Trophoblast cell (in vitro differentiated cells and primary cell): ENCODE results near the gene TBCK.

Experiments
- DNase-seq, 2 donors: peaks; one replicate each; pipeline ENCODE4 v3.0.0-alpha.2; 2016
- H2AFZ ChIP-seq: 2 replicates; pipeline ENCODE4 v1.6.1; 2013; ENCODE audit warnings: low read length, moderate library complexity, mild to moderate bottlenecking; ENCODE audit not compliant: insufficient read depth, poor library complexity
- H2AK5ac ChIP-seq: 2 replicates; pipeline ENCODE4 v1.6.1; 2013; ENCODE audit warnings: mild to moderate bottlenecking, low read length
- H2BK120ac ChIP-seq: 2 replicates; pipeline ENCODE4 v1.6.1; 2013; ENCODE audit warnings: low read length, mild to moderate bottlenecking, moderate library complexity; ENCODE audit not compliant: insufficient read depth, poor library complexity
- H2BK12ac ChIP-seq: 2 replicates; pipeline ENCODE4 v1.6.1; 2013; ENCODE audit warnings: mild to moderate bottlenecking, low read length, moderate library complexity
- H2BK5ac ChIP-seq: 2 replicates; pipeline ENCODE4 v1.6.1; 2013; ENCODE audit warnings: low read length, low read depth, moderate library complexity, mild to moderate bottlenecking; ENCODE audit not compliant: poor library complexity
- H3K14ac ChIP-seq: 2 replicates; pipeline ENCODE4 v1.6.1; 2013; ENCODE audit warnings: mild to moderate bottlenecking, low read length
- H3K18ac ChIP-seq: 2 replicates; pipeline ENCODE4 v1.6.1; 2013; ENCODE audit warnings: mild to moderate bottlenecking, low read length
- H3K23ac ChIP-seq: 2 replicates; pipeline ENCODE4 v1.6.1; 2013; ENCODE audit warnings: low read length
- H3K27ac ChIP-seq: 2 replicates; pipeline ENCODE4 v1.5.1; 2013; ENCODE audit warnings: low read depth, mild to moderate bottlenecking, inconsistent platforms, low read length, moderate library complexity
- H3K27me3 ChIP-seq: 2 replicates; pipeline ENCODE4 v1.6.1; 2013; ENCODE audit warnings: inconsistent platforms, mild to moderate bottlenecking, low read length, moderate library complexity; ENCODE audit not compliant: insufficient read depth
- H3K36me3 ChIP-seq, 2 experiments: 1 replicate in 1 of 2; 2 replicates in 1 of 2; pipeline ENCODE4 v1.6.1; 2013; ENCODE audit warnings: low read length in 2 of 2, mild to moderate bottlenecking in 2 of 2, moderate library complexity in 1 of 2; ENCODE audit not compliant: insufficient read depth in 2 of 2, control insufficient read depth in 1 of 2
- H3K4ac ChIP-seq: 2 replicates; pipeline ENCODE4 v1.6.1; 2013; ENCODE audit warnings: low read depth, mild to moderate bottlenecking, low read length, moderate library complexity
- H3K4me1 ChIP-seq, 2 experiments: 1 replicate in 1 of 2; 2 replicates in 1 of 2; pipeline ENCODE4 v1.6.1; 2013; ENCODE audit warnings: low read length in 2 of 2, mild to moderate bottlenecking in 2 of 2, moderate library complexity in 1 of 2; ENCODE audit not compliant: insufficient read depth in 2 of 2, control insufficient read depth in 1 of 2
- H3K4me2 ChIP-seq: 2 replicates; pipeline ENCODE4 v1.6.1; 2013; ENCODE audit warnings: inconsistent platforms, mild to moderate bottlenecking, low read length, moderate library complexity
- H3K4me3 ChIP-seq: 2 replicates; pipeline ENCODE4 v1.5.1; 2013; ENCODE audit warnings: mild to moderate bottlenecking, low read depth, low read length, inconsistent platforms
- H3K79me1 ChIP-seq: one replicate; pipeline ENCODE4 v1.6.1; 2013; ENCODE audit warnings: low read length
- H3K79me2 ChIP-seq: 2 replicates; pipeline ENCODE4 v1.6.1; 2013; ENCODE audit warnings: low read length, mild to moderate bottlenecking; ENCODE audit not compliant: control insufficient read depth, insufficient read depth, poor library complexity
- H3K9ac ChIP-seq: 2 replicates; pipeline ENCODE4 v1.6.1; 2013; ENCODE audit warnings: mild to moderate bottlenecking, low read length
- H3K9me3 ChIP-seq: 2 replicates; pipeline ENCODE4 v1.6.1; 2013; ENCODE audit warnings: low read depth, mild to moderate bottlenecking, control low read depth, inconsistent platforms, low read length; ENCODE audit not compliant: insufficient read depth
- H4K12ac ChIP-seq: 2 replicates; pipeline ENCODE4 v1.6.1; 2013; ENCODE audit warnings: low read depth, mild to moderate bottlenecking, low read length, moderate library complexity
- H4K8ac ChIP-seq: 2 replicates; pipeline ENCODE4 v1.6.1; 2013; ENCODE audit warnings: low read depth, mild to moderate bottlenecking, low read length, moderate library complexity
- H4K91ac ChIP-seq: one replicate; pipeline ENCODE4 v1.6.1; 2013; ENCODE audit warnings: low read depth, mild to moderate bottlenecking, low read length, moderate library complexity
- WGBS: extraction: QIAGEN DNeasy Blood & Tissue Kit; methylation state at CpG from one replicate; pipeline ENCODE4 v1.1.7; 2013; ENCODE audit warnings: missing lambda C conversion rate; ENCODE audit not compliant: insufficient read length, insufficient coverage; ENCODE audit errors: extremely low coverage; 5-methylcytosine and 5-hydroxymethylcytosine counted together

The TBCK gene

DNA sequence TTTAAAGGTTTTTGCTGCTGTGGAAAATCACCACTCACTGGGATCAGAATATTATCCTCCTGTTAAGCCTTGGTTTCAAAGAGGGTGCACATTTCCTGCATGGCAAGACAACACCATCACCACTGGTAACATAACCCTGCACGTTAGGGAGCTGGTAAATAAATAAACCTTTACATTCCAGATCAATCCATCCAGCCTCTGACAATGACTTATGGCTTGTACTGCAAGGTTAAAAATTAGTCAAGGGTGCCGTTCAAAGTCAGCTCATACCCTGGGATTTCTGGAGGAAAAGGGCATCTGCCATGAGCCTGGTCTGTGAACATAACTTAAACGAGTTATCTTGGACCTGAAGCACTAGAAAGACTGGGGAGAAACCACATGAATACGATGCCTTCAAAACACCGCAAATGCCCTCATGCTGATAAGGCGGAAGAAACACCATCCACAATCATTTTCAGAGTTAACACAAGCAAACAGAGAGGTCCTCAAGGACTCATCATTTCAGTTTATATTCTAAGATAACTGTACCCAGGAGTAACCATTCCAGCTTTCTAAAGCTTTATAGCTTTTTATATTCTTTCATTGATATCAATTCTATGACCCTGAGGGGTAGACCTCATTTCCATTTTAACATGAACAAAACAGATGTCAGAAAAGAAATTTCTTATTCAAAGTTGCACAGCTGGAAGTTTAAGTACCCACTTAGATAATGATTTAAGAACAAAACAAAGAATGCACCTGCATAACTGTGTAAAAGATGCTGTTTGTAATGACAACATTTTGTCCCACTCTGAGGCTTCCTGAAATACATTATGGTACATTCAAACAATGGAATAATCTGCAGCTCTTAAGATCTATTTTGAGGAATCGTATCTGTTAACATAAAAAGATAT is 317.6 kb downstream of the TBCK start:
- no peak overlapping the region for H3K14ac ChIP-seq
- no peak for DNase-seq
- H4K8ac ChIP-seq = no peak overlapping the region
- H3K27ac ChIP-seq = no peak overlapping the region
- H3K23ac ChIP-seq = no peak overlapping the region
- no peak overlapping the region for H3K4me3 ChIP-seq
- H3K9me3 ChIP-seq = no peaks in the 10 kb centered on the region
- no peak overlapping the region for H3K18ac ChIP-seq
- H3K9ac ChIP-seq = no peak overlapping the region
- no peak overlapping the region for H3K4me2 ChIP-seq
- no peaks in the 10 kb centered on the region for H3K27me3 ChIP-seq
- no peaks in the 10 kb centered on the region for H3K4me1 ChIP-seq
- no peak overlapping the region for H3K4ac ChIP-seq
- no peak overlapping the region for H2BK5ac ChIP-seq
- no peaks in the 10 kb centered on the region for H3K79me2 ChIP-seq
- H2BK120ac ChIP-seq = no peak overlapping the region
- H3K79me1 ChIP-seq = no peaks in the 10 kb centered on the region
- no peak overlapping the region for H4K91ac ChIP-seq
- H4K12ac ChIP-seq = no peak overlapping the region
- H2AK5ac ChIP-seq = no peak overlapping the region
- H3K36me3 ChIP-seq = no peaks in the 10 kb centered on the region
- H2AFZ ChIP-seq = no peak overlapping the region
- WGBS = no CpG with 5 or more reads among the region's 7 CpGs
- H2BK12ac ChIP-seq = no peak overlapping the region

DNA sequence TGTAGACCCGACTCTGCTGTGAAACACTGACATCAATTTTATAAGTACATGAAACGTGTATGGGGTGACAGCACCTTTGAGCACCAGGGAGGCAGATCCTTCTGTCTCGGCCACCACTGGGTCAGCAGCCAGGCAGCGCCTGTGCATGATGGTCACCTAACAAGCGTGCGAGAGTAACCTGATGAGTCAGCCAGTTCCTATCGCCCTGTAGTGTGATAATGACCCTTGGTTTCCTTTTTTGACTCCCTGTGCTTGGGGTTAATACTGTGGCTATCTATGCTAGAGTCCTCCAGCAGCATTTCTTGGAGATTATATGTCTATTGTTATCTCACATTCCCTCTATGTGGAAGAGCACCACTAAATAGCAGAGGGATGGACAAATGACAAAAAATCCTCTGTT is 319.2 kb downstream of the TBCK start:
- Histone ChIP-seq H2AFZ (no peak overlapping the region), H3K4me3 (no peak overlapping the region), H3K4me1 (no peaks in the 10 kb centered on the region), H3K79me2 (no peaks in the 10 kb centered on the region), H2AK5ac (no peak overlapping the region), H3K23ac (no peak overlapping the region), H2BK12ac (no peak overlapping the region), H3K9me3 (no peaks in the 10 kb centered on the region), H3K14ac (no peak overlapping the region), H4K91ac (no peak overlapping the region), H3K27me3 (no peaks in the 10 kb centered on the region), H3K4ac (no peak overlapping the region), H3K27ac (no peak overlapping the region), H4K12ac (no peak overlapping the region), H3K18ac (no peak overlapping the region), H2BK5ac (no peak overlapping the region), H3K9ac (no peak overlapping the region), H4K8ac (no peak overlapping the region), H3K36me3 (no peaks in the 10 kb centered on the region), H3K4me2 (no peak overlapping the region), H3K79me1 (no peaks in the 10 kb centered on the region), H2BK120ac (no peak overlapping the region)
- WGBS = no CpG with 5 or more reads among the region's 7 CpGs
- peak in 1 of 2 donors; percentile 32 for DNase-seq

DNA sequence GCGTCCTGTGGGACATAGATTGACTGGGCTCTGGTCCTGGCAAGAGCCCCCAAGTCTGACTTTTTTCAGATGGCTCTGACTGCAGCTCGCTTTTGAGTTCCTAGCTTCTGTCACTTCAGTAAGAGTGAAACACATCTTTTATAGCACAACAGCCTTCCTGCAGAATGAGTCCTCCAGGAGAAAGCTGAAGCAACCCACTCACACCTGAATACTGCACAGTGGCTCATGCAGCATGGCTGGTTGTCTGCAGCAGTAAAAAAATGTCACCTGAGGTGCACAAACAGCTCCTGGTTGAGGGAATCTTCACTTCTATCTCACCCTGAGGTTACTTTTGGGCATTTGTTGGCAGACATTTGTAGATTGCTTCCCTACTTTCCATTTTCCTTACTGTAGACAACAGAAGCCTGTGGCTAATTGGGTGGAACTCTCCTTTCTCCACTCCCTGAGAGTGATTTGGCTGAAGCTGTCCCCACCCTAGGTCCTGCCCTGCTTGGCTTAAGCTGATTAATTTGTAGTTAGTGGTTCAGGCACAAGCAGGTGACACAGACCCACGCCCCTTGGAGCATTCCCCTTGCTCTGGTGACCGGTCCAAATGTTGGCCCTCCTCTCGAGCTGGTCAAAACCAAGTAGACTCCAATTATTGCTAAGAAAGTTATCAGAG is 321.0 kb downstream of the TBCK start:
- Histone ChIP-seq H3K23ac (no peak overlapping the region), H3K9me3 (no peaks in the 10 kb centered on the region), H2AK5ac (no peak overlapping the region), H3K4me3 (no peak overlapping the region), H3K4me2 (no peak overlapping the region), H3K4ac (no peak overlapping the region), H2BK12ac (no peak overlapping the region), H3K9ac (no peak overlapping the region), H3K4me1 (no peaks in the 10 kb centered on the region), H2AFZ (no peak overlapping the region), H4K8ac (no peak overlapping the region), H4K91ac (no peak overlapping the region), H2BK120ac (no peak overlapping the region), H4K12ac (no peak overlapping the region), H3K79me1 (no peaks in the 10 kb centered on the region), H2BK5ac (no peak overlapping the region), H3K27me3 (no peaks in the 10 kb centered on the region), H3K36me3 (no peaks in the 10 kb centered on the region), H3K18ac (no peak overlapping the region), H3K14ac (no peak overlapping the region), H3K27ac (no peak overlapping the region), H3K79me2 (no peaks in the 10 kb centered on the region)
- no CpG with 5 or more reads among the region's 5 CpGs for WGBS
- DNase-seq = no peak

DNA sequence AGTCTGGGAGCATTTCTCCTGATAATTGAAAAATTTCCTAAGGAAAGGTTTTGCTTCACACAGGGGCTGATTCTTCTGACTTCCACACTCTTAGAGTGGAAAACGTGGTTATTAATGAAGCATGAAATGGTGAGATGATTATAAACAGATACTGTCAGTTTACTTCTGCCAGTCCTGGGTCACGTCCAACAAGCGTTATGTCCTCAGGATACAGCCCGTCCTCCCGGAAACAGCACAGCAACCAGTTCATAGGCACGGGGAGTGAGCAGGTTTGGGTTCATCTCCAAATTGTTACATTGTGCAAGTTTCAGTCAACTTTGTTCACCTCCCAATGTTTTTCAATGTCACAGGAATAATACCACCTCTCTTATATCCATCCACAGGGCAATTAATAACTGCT is 321.9 kb downstream of the TBCK start:
- Histone ChIP-seq H4K12ac (no peak overlapping the region), H3K4me1 (no peaks in the 10 kb centered on the region), H3K4me2 (no peak overlapping the region), H2AFZ (no peak overlapping the region), H2BK120ac (no peak overlapping the region), H3K18ac (no peak overlapping the region), H3K9me3 (no peaks in the 10 kb centered on the region), H3K36me3 (no peaks in the 10 kb centered on the region), H3K9ac (no peak overlapping the region), H3K4ac (no peak overlapping the region), H2BK12ac (no peak overlapping the region), H3K27me3 (no peaks in the 10 kb centered on the region), H3K4me3 (no peak overlapping the region), H3K79me1 (no peaks in the 10 kb centered on the region), H3K79me2 (no peaks in the 10 kb centered on the region), H3K14ac (no peak overlapping the region), H4K8ac (no peak overlapping the region), H3K27ac (no peak overlapping the region), H4K91ac (no peak overlapping the region), H2BK5ac (no peak overlapping the region), H2AK5ac (no peak overlapping the region), H3K23ac (no peak overlapping the region)
- DNase-seq = no peak
- no CpG with 5 or more reads among the region's 6 CpGs for WGBS
